Keratinocyte (primary cell): ENCODE results near the gene VASH2. TPM values are rescaled to one million over a fixed set of nuclear protein-coding genes. Genes with fewer than 3 reads are reported as not detected.

ENCODE experiments used
- DNase-seq: peaks from one replicate; pipeline ENCODE4 v3.0.0-alpha.2; 2011; ENCODE audit warnings: low read depth, missing footprints, low spot score
- FAIRE-seq: peaks from 2 replicates; lab custom pipeline; 2011; peaks lifted over from hg19 to GRCh38; lab: Jason Lieb, UNC
- H2AFZ ChIP-seq: 2 replicates; pipeline ENCODE4 v1.6.0; 2012; ENCODE audit warnings: low read length, control low read depth, inconsistent platforms; ENCODE audit not compliant: control insufficient read depth
- H3K27ac ChIP-seq: 2 replicates; pipeline ENCODE4 v1.5.1; 2011; ENCODE audit warnings: low read length; ENCODE audit not compliant: control insufficient read depth, insufficient read depth
- H3K27me3 ChIP-seq: 3 replicates; pipeline ENCODE4 v1.6.0; 2011; ENCODE audit warnings: low read length; ENCODE audit not compliant: control insufficient read depth, insufficient read depth; ENCODE audit errors: extremely low read depth
- H3K36me3 ChIP-seq, 2 experiments: 2 replicates in 1 of 2; 3 replicates in 1 of 2; pipeline ENCODE4 v1.5.1; 2011; ENCODE audit warnings: low read length in 2 of 2, mild to moderate bottlenecking in 1 of 2; ENCODE audit not compliant: control insufficient read depth in 2 of 2, insufficient read depth in 2 of 2; ENCODE audit errors: extremely low read depth in 1 of 2
- H3K4me1 ChIP-seq: 3 replicates; pipeline ENCODE4 v1.5.1; 2011; ENCODE audit warnings: low read length; ENCODE audit not compliant: control insufficient read depth, insufficient read depth; ENCODE audit errors: extremely low read depth
- H3K4me2 ChIP-seq: 3 replicates; pipeline ENCODE4 v1.6.0; 2011; ENCODE audit warnings: low read depth, low read length; ENCODE audit not compliant: control insufficient read depth, insufficient read depth; ENCODE audit errors: extremely low read depth
- H3K4me3 ChIP-seq, 3 experiments: fragments of 200-600 bp in 1 of 3; sonication (generic) in 1 of 3; 2 replicates in 2 of 3; 3 replicates in 1 of 3; pipeline ENCODE4 v1.5.1; 2011 to 2016; ENCODE audit warnings: low read length in 3 of 3, mild to moderate bottlenecking in 3 of 3, control low read depth in 2 of 3, inconsistent platforms in 1 of 3, low read depth in 1 of 3, mixed read lengths in 1 of 3, mixed run types in 1 of 3, moderate library complexity in 1 of 3; ENCODE audit not compliant: control insufficient read depth in 2 of 3, insufficient read depth in 2 of 3; ENCODE audit errors: extremely low read depth in 1 of 3
- H3K79me2 ChIP-seq: 2 replicates; pipeline ENCODE4 v1.6.0; 2012; ENCODE audit warnings: low read length; ENCODE audit not compliant: control insufficient read depth, insufficient read depth
- H3K9ac ChIP-seq: 3 replicates; pipeline ENCODE4 v1.6.0; 2011; ENCODE audit warnings: low read length; ENCODE audit not compliant: control insufficient read depth, insufficient read depth; ENCODE audit errors: extremely low read depth
- H3K9me1 ChIP-seq: 3 replicates; pipeline ENCODE4 v1.6.0; 2011; ENCODE audit warnings: low read length; ENCODE audit not compliant: control insufficient read depth, insufficient read depth; ENCODE audit errors: extremely low read depth
- H3K9me3 ChIP-seq: 2 replicates; pipeline ENCODE4 v1.5.1; 2012; ENCODE audit warnings: low read depth, low read length; ENCODE audit not compliant: control insufficient read depth
- H4K20me1 ChIP-seq: 3 replicates; pipeline ENCODE4 v1.6.0; 2011; ENCODE audit warnings: low read length; ENCODE audit not compliant: control insufficient read depth, insufficient read depth; ENCODE audit errors: extremely low read depth
- CTCF ChIP-seq, 3 experiments: IDR thresholded peaks in 1 of 3; conservative IDR thresholded peaks in 1 of 3; optimal IDR thresholded peaks in 1 of 3; 2 replicates in 2 of 3; 3 replicates in 1 of 3; pipeline versions ENCODE3 to v1.5.1; 2011; ENCODE audit warnings: low read length in 3 of 3, mild to moderate bottlenecking in 3 of 3, moderate library complexity in 2 of 3, control low read depth in 1 of 3, inconsistent platforms in 1 of 3; ENCODE audit not compliant: insufficient read depth in 2 of 3; ENCODE audit errors: extremely low read depth in 1 of 3
- EZH2 ChIP-seq: IDR thresholded peaks from one replicate; pipeline ENCODE4 v1.6.1; 2012; ENCODE audit warnings: inconsistent platforms, mild to moderate bottlenecking, low read length, moderate library complexity
- dilution Hi-C: fragments of 300-500 bp; cut with MboI; formaldehyde crosslinking; loops from one replicate; pipeline ENCODE4 v1.7.0; 2020; ENCODE audit warnings: low sequenced_read_pairs; ENCODE audit not compliant: extremely low pct_ligation_motif_present
- polyA plus RNA-seq, 5 experiments: library from polyadenylated mRNA; depleted of rRNA in 3 of 5; stranded (reverse) in 3 of 5; stranded (forward) in 1 of 5; unstranded in 1 of 5; fragments of >200 nt; gene quantifications; 1 replicate in 1 of 5; 2 replicates in 3 of 5; 3 replicates in 1 of 5; pipeline versions ENCODE4 v1.2.1 to v1.2.3, GENCODE V29; 2011 to 2012; ENCODE audit warnings: missing spikeins in 2 of 5, low read depth in 1 of 5, low replicate concordance in 1 of 5

VASH2 gene
- polyA plus RNA-seq, 1 donor (not counting 4 experiments of a cell fraction or from before 2014, with no cell fraction given) = 0.04 TPM

- Histone ChIP-seq H4K20me1 (no peaks in the 10 kb centered on the region), H3K27me3 (peaks cover 57% of the 10 kb centered on the region), H3K27ac (no peak overlapping the region), H3K4me2 (no peak overlapping the region), H3K36me3 (no peaks in the 10 kb centered on the region), H3K79me2 (no peaks in the 10 kb centered on the region), H3K4me1 (peaks cover 6% of the 10 kb centered on the region), H3K9me3 (no peaks in the 10 kb centered on the region), H2AFZ (no peak overlapping the region), H3K9ac (no peak overlapping the region), H3K9me1 (no peaks in the 10 kb centered on the region), H3K4me3 (no peak overlapping the region)
- no peak for FAIRE-seq
- dilution Hi-C loops = no loop called here
- no peak for DNase-seq
- TF ChIP-seq EZH2 (no peak), CTCF (optimal IDR thresholded peaks at IDR 0.05 in 1 of 3, IDR thresholded peaks at IDR 0.05 in 1 of 3, conservative IDR thresholded peaks at IDR 0.05 in 1 of 3; ENCODE audit: extremely low read depth in 1 of 3, insufficient read depth in 2 of 3, low read length in 3 of 3) (no peak)
Measured at GRCh38 chr1:212952641-212952976, 2.3 kb downstream of the VASH2 start.

GRCh38 chr1:212953321-212953720, 3.0 kb downstream of the VASH2 start:
- peaks cover 6% of the 10 kb centered on the region for H3K4me1 ChIP-seq
- H3K4me3 ChIP-seq = no peak overlapping the region
- no peak overlapping the region for H3K27ac ChIP-seq
- H3K9me1 ChIP-seq = no peaks in the 10 kb centered on the region
- DNase-seq = no peak
- H3K4me2 ChIP-seq = no peak overlapping the region
- H2AFZ ChIP-seq = no peak overlapping the region
- no peak overlapping the region for H3K9ac ChIP-seq
- no peaks in the 10 kb centered on the region for H4K20me1 ChIP-seq
- H3K27me3 ChIP-seq = peaks cover 57% of the 10 kb centered on the region
- no peak for FAIRE-seq
- no peaks in the 10 kb centered on the region for H3K79me2 ChIP-seq
- TF ChIP-seq CTCF (optimal IDR thresholded peaks at IDR 0.05 in 1 of 3, IDR thresholded peaks at IDR 0.05 in 1 of 3, conservative IDR thresholded peaks at IDR 0.05 in 1 of 3; ENCODE audit: extremely low read depth in 1 of 3, insufficient read depth in 2 of 3, low read length in 3 of 3) (no peak), EZH2 (no peak)
- dilution Hi-C loops = no loop called here
- no peaks in the 10 kb centered on the region for H3K9me3 ChIP-seq
- H3K36me3 ChIP-seq = no peaks in the 10 kb centered on the region
